OCI-LY7 (cell line): ENCODE data around the gene PTH2.

Experiments used
- EZH2phosphoT487 ChIP-seq: fragments of 200-600 bp; sonication (generic); IDR thresholded peaks from 2 replicates; pipeline ENCODE4 v1.6.1; 2018; ENCODE audit warnings: low read depth, borderline replicate concordance, mild to moderate bottlenecking, mixed run types, antibody characterized with exemption, low read length, moderate library complexity, mixed read lengths
- TF ChIP-seq, protein P1 (sequence below): fragments of 200-600 bp; sonication (generic); conservative IDR thresholded peaks from 2 replicates; pipeline ENCODE4 v1.5.1; 2014; ENCODE audit warnings: mild to moderate bottlenecking, antibody characterized with exemption, low read length, moderate library complexity, mixed read lengths

DNA sequence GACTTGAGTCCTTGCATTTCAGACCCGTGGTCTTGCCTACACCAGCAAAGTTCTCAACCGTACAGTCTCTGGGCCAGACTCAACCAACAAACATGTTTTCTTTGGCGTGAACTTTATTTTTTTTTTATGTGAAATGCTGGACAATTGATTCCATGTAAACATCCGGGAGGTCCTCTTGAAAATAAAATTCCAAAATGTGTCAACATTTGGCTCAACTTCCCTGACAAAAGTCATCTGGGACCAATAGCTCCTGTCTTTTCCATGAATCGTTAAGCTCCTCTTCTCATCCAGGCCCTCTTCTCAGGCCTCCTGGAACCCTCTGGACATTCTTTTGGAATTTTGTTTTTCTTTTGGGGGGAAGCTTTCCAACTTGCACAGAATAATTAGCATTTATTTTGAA lies 32.5 kb upstream of the PTH2 start:
- TF ChIP-seq, protein P1, sequence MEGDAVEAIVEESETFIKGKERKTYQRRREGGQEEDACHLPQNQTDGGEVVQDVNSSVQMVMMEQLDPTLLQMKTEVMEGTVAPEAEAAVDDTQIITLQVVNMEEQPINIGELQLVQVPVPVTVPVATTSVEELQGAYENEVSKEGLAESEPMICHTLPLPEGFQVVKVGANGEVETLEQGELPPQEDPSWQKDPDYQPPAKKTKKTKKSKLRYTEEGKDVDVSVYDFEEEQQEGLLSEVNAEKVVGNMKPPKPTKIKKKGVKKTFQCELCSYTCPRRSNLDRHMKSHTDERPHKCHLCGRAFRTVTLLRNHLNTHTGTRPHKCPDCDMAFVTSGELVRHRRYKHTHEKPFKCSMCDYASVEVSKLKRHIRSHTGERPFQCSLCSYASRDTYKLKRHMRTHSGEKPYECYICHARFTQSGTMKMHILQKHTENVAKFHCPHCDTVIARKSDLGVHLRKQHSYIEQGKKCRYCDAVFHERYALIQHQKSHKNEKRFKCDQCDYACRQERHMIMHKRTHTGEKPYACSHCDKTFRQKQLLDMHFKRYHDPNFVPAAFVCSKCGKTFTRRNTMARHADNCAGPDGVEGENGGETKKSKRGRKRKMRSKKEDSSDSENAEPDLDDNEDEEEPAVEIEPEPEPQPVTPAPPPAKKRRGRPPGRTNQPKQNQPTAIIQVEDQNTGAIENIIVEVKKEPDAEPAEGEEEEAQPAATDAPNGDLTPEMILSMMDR, result no peak
- no peak for TF ChIP-seq EZH2phosphoT487
